GM13977 (cell line): ENCODE data around the gene ZDHHC4.

Source experiments
- DNase-seq: peaks from one replicate; pipeline ENCODE4 v3.0.0; 2012; ENCODE audit warnings: low spot score
- in situ Hi-C: fragments of 300-500 bp; cut with MboI; formaldehyde crosslinking; loops from one replicate; pipeline ENCODE4 v1.12.0; 2022; ENCODE audit warnings: low sequenced_read_pairs, low pct_unique_long_range_greater_than_20kb, mixed read lengths, inconsistent platforms; ENCODE audit not compliant: unreplicated experiment
- TF ChIP-seq, protein P1 (sequence below): IDR thresholded peaks from 2 replicates; pipeline ENCODE4 v1.5.1; 2012; ENCODE audit warnings: mild to moderate bottlenecking, control low read depth; ENCODE audit not compliant: insufficient read depth; ENCODE audit errors: extremely low read depth, missing control alignments

Gene ZDHHC4

DNA sequence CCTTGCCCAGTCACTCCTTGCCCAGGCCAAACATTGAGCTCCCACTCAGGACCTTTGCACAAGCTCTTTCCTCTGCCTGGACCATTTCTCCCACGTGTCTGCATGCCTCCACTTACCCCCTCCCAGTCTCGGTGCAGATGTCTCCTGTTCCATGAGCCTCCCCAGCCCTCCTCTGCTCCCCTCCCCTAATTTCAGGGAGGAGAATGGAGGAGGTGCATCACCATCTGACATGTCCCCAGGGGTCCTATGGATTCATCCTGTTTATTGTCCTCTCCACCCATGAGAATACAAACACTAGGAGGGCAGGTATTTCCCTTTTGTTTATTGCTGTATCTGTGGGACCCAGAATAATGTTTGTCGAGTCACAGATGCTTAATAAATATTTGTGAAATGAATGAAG, 17.4 kb upstream of the ZDHHC4 start:
- TF ChIP-seq, protein P1, sequence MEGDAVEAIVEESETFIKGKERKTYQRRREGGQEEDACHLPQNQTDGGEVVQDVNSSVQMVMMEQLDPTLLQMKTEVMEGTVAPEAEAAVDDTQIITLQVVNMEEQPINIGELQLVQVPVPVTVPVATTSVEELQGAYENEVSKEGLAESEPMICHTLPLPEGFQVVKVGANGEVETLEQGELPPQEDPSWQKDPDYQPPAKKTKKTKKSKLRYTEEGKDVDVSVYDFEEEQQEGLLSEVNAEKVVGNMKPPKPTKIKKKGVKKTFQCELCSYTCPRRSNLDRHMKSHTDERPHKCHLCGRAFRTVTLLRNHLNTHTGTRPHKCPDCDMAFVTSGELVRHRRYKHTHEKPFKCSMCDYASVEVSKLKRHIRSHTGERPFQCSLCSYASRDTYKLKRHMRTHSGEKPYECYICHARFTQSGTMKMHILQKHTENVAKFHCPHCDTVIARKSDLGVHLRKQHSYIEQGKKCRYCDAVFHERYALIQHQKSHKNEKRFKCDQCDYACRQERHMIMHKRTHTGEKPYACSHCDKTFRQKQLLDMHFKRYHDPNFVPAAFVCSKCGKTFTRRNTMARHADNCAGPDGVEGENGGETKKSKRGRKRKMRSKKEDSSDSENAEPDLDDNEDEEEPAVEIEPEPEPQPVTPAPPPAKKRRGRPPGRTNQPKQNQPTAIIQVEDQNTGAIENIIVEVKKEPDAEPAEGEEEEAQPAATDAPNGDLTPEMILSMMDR, result no peak
- in situ Hi-C loops, result no loop called here
- no peak for DNase-seq

DNA sequence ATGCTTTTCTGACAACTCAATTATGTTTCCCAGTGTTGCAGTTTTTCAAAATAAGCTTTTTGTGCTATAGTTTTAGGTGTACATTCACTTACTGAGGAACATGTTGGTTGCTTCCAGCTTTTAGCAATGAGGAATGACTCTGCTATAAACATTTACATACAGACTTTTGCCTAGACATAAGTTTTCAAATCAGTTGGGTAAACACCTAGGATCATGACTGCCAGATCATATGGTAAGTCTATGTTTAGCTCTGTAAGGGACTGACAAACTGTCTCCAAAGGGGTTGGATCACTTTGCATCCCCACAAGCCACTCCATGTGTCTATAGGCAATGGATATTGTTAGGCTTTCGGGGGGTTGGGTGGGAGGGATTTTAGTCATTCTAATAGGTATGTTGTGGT, 15.1 kb upstream of the ZDHHC4 start:
- in situ Hi-C loops, result no loop called here
- TF ChIP-seq, protein P1, result no peak
- DNase-seq, result no peak

DNA sequence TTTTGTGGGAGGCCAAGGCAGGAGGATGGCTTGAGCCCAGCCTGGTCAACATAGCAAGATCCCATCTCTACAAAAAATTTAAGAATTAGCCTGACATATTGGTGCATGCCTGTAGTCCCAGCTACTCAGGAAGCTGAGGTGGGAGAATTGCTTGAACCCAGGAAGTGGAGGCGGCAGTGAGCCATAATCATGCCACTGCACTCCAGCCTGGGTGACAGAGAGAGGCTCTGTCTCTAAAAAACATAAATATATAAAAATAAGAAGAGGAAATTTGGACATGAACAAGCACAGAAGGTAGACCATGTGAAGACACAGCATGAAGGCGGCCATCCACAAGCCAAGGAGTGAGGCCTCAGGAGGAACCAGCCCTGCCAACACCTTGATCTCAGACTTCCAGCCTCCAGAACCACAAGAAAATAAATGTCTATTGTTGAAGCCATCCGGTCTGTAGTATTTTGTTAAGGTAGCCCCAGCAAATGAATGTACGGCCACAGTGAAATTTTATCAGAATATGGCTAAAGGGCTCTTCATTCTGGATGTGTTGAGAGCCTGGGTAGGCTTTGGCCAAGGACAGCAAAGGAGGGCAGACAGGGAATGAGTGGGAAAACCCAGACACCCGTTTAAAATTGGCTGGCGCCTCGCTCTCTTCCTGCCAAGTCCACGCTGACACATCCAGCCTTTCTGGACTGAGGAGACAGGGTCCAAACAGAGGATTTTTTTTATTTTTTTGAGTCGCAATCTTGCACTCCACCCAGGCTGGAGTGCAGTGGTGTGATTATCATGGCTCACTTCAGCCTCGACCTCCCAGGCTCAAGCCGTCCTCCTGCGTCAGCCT, 13.1 kb upstream of the ZDHHC4 start:
- in situ Hi-C loops, result no loop called here
- TF ChIP-seq, protein P1, result no peak
- no peak for DNase-seq

DNA sequence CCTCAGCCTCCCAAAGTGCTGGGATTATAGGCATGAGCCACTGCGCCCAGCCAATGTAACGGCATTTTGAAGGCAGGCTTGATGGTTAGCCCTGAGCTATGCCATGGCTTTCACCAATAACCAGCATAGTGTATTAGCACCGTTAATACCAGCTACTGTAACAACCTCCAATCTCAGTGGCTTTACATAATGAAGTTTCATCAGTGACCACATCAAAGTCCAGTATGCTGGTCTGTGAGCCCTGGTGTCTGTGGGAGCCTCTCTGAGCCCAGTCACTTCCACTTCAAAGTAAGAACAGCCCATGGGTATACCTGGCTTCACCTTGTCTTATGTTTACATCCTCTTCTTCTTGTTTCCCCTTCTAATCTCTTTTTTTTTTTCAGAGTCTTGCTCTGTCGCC, 11.6 kb upstream of the ZDHHC4 start:
- TF ChIP-seq, protein P1, result no peak
- in situ Hi-C loops, result no loop called here

DNA sequence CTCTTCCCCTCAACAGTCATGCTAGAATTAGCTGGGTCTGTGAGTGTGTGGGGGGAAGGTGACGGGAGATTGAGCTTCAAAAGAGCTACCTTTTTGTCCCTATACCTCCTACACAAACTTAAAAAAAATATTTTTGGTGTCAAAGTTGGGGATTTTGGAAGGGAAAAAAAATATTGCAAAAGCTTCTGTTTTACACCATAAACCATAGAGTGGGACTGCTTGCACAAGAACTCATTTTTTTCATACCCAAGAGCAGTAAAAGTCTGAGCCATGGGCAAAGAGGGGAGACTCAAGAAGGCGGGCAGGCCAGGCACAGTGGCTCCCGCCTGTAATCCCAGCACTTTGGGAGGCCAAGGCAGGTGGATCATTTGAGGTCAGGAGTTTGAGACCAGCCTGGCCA, 9.4 kb upstream of the ZDHHC4 start:
- in situ Hi-C loops, result no loop called here
- TF ChIP-seq, protein P1, result no peak
- DNase-seq, result no peak

More for the DNA sequence above, 11.6 kb upstream of the ZDHHC4 start:
- no peak for DNase-seq

DNA sequence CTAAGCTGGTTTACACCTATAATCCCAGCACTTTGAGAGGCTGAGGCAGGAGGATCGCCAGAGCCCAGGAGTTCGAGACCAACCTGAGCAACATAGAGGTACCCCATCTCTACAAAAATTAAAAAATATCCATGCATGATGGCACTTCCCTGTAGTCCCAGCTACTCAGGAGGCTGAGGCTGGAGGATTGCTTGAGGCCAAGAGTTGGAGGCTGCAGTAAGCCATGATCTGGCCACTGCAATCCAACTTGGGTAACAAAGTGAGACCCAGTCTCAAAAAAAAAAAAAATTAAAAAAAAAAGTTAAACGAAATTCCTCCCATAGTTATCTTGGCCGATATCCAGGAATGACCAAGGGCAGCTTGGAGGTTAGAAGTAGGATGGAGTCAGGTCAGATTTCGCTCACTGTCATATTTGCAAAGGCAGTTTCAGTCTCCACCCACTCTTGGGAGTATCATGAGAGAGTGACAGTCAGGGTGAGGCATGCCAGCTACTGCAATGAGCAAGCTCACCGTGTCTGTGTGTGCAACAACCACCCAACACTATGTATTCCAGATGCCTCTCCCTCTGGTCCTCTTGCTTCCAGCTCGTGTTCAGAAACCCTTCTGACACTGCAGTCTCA, 6.0 kb upstream of the ZDHHC4 start:
- DNase-seq, result no peak
- TF ChIP-seq, protein P1, result no peak
- in situ Hi-C loops, result no loop called here
